Testis (tissue), 2 donors: ENCODE data around the gene MAP2K4.

Experiments
- POLR2A ChIP-seq: fragments of 450-650 bp; IDR thresholded peaks from one replicate; pipeline ENCODE4 v1.6.1; 2017; ENCODE audit warnings: antibody characterized with exemption, mild to moderate bottlenecking, moderate library complexity
- TF ChIP-seq, protein P1 (sequence below), 3 experiments: fragments of 450-650 bp in 2 of 3; fragments of 200-600 bp in 1 of 3; sonication (generic) in 1 of 3; IDR thresholded peaks; one replicate each; pipeline ENCODE4 v1.5.1; 2016 to 2019; ENCODE audit warnings: antibody characterized with exemption in 3 of 3, mild to moderate bottlenecking in 2 of 3, moderate library complexity in 1 of 3

DNA sequence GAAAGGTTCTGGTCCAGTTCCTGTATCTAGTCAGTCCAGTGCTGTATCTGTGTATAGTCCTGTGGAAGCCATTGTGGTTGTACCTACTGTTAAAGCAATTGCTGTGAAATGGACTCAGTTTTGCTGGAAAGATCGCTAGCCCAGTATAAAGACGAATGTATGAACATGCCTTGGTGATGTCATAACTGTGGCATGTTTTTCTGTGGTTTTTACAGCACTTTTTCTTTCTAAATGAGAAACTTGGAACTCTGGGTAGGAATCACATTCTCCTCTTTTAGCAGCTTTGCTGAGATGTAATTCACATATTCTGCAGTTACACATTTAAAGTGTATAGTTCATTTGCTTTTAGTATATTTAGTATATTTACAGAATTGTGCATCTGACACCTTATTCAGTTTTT lies 58.1 kb downstream of the MAP2K4 start:
- TF ChIP-seq, protein P1, sequence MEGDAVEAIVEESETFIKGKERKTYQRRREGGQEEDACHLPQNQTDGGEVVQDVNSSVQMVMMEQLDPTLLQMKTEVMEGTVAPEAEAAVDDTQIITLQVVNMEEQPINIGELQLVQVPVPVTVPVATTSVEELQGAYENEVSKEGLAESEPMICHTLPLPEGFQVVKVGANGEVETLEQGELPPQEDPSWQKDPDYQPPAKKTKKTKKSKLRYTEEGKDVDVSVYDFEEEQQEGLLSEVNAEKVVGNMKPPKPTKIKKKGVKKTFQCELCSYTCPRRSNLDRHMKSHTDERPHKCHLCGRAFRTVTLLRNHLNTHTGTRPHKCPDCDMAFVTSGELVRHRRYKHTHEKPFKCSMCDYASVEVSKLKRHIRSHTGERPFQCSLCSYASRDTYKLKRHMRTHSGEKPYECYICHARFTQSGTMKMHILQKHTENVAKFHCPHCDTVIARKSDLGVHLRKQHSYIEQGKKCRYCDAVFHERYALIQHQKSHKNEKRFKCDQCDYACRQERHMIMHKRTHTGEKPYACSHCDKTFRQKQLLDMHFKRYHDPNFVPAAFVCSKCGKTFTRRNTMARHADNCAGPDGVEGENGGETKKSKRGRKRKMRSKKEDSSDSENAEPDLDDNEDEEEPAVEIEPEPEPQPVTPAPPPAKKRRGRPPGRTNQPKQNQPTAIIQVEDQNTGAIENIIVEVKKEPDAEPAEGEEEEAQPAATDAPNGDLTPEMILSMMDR (IDR thresholded peaks at IDR 0.05) = no peak
- TF ChIP-seq POLR2A = no peak
